BJ (cell line): ENCODE results near the gene EVX2. TPM values are rescaled to one million over a fixed set of nuclear protein-coding genes. Genes with fewer than 3 reads are reported as not detected.

ENCODE experiments used
- CTCF ChIA-PET: fragments of 350-600 bp; formaldehyde crosslinking; extraction: SDS; loops from one replicate; lab custom pipeline; 2021; ENCODE audit warnings: antibody characterized with exemption, inconsistent platforms; lab: Yijun Ruan, JAX
- POLR2A ChIA-PET: fragments of 300-600 bp; sonication (Branson Sonifier 250); formaldehyde crosslinking; extraction: SDS; loops from one replicate; lab custom pipeline; 2021; ENCODE audit warnings: antibody characterized with exemption; lab: Charles Lee
- DNase-seq: peaks from one replicate; pipeline ENCODE4 v3.0.0-alpha.2; 2011; ENCODE audit warnings: low read depth
- H3K27me3 ChIP-seq: 2 replicates; pipeline ENCODE4 v1.6.0; 2011; ENCODE audit warnings: low read length; ENCODE audit not compliant: control insufficient read depth, insufficient read depth
- H3K36me3 ChIP-seq: 2 replicates; pipeline ENCODE4 v1.5.1; 2011; ENCODE audit warnings: low read length; ENCODE audit not compliant: control insufficient read depth, insufficient read depth
- H3K4me3 ChIP-seq: 2 replicates; pipeline ENCODE4 v1.5.1; 2011; ENCODE audit warnings: low read depth, mild to moderate bottlenecking, control low read depth, low read length
- polyA plus RNA-seq: library from polyadenylated mRNA; depleted of rRNA; stranded (reverse); fragments of >200 nt; gene quantifications from 2 replicates; pipeline ENCODE4 v1.2.3, GENCODE V29; 2011
- TF ChIP-seq, protein P1 (sequence below): IDR thresholded peaks from 2 replicates; pipeline ENCODE4 v1.5.1; 2011; ENCODE audit warnings: low read depth, mild to moderate bottlenecking, control low read depth, inconsistent platforms, low read length, moderate library complexity; ENCODE audit not compliant: insufficient read depth

EVX2 gene
- polyA plus RNA-seq, 1 experiment, result not detected

- no peak for DNase-seq
- TF ChIP-seq, protein P1, sequence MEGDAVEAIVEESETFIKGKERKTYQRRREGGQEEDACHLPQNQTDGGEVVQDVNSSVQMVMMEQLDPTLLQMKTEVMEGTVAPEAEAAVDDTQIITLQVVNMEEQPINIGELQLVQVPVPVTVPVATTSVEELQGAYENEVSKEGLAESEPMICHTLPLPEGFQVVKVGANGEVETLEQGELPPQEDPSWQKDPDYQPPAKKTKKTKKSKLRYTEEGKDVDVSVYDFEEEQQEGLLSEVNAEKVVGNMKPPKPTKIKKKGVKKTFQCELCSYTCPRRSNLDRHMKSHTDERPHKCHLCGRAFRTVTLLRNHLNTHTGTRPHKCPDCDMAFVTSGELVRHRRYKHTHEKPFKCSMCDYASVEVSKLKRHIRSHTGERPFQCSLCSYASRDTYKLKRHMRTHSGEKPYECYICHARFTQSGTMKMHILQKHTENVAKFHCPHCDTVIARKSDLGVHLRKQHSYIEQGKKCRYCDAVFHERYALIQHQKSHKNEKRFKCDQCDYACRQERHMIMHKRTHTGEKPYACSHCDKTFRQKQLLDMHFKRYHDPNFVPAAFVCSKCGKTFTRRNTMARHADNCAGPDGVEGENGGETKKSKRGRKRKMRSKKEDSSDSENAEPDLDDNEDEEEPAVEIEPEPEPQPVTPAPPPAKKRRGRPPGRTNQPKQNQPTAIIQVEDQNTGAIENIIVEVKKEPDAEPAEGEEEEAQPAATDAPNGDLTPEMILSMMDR, result no peak
- H3K4me3 ChIP-seq, result no peak overlapping the region
- ChIA-PET POLR2A (no interaction called here), CTCF (interaction anchor here (0.5 to 4.9 kb wide), 14 partner anchors 7 to 720 kb away, joined by 3 to 75 read pairs (median 4); no protein-coding TSS in a partner anchor)
- H3K27me3 ChIP-seq, result peaks cover 46% of the 10 kb centered on the region
- no peaks in the 10 kb centered on the region for H3K36me3 ChIP-seq
Measured at GRCh38 chr2:176078541-176079284, 5.0 kb downstream of the EVX2 start.

- Histone ChIP-seq H3K4me3 (no peak overlapping the region), H3K36me3 (no peaks in the 10 kb centered on the region), H3K27me3 (peaks cover 28% of the 10 kb centered on the region)
- TF ChIP-seq, protein P1, result no peak
- no peak for DNase-seq
- ChIA-PET CTCF (interaction anchor here (0.7 to 1.0 kb wide), 2 partner anchors 333 to 662 kb away, joined by 3 read pairs; no protein-coding TSS in a partner anchor), POLR2A (no interaction called here)
Measured at GRCh38 chr2:176076796-176077195, 7.0 kb downstream of the EVX2 start.

DNA sequence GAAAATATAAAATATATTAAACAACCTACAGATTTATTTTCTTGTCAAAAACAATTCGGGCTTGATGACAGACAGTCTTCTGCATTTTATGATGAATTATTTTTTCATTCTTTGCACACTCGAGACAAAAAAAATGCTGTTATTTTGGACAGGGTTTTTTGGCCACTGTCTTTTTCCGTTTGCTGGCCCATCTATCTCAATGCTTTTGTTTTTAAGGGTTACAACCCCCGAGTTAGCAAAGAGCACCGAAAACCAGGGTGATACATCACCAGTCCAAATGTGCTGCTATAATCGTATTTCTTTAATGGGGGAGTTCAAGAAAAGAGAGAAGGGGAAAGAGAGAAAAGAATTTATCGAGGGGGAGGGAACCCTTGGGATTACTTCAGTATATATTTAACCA lies 7.7 kb downstream of the EVX2 start:
- CTCF ChIA-PET, result interaction anchor here (1.0 to 3.0 kb wide), 2 partner anchors 385 to 661 kb away, joined by 3 to 11 read pairs; no protein-coding TSS in a partner anchor
- H3K27me3 ChIP-seq, result peaks cover 22% of the 10 kb centered on the region
- DNase-seq, result no peak
- POLR2A ChIA-PET, result no interaction called here
- TF ChIP-seq, protein P1, result no peak
- H3K4me3 ChIP-seq, result no peak overlapping the region
- no peaks in the 10 kb centered on the region for H3K36me3 ChIP-seq

DNA sequence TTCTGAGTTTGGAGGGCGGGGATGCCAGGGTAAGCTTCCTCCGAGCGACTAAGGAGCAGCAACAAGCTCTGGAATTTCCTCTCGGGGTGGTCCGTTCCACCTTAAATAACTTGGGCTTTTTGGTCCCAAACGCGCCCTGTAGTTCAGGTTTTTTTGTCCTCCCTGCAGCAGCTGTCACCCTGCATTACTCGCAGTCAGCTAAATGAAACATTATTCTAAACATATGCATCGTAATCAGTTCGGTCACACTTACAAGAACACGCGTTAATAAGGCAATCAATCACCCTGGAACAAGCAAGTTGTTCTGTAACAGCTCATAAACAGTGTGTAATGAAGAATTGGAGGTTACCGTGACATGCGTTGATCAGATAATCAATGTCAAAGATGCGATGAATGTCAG lies 8.3 kb downstream of the EVX2 start:
- CTCF ChIA-PET, result interaction anchor here (0.9 to 3.0 kb wide), 2 partner anchors 10 to 385 kb away, joined by 3 to 11 read pairs; no protein-coding TSS in a partner anchor
- Histone ChIP-seq H3K4me3 (no peak overlapping the region), H3K36me3 (no peaks in the 10 kb centered on the region), H3K27me3 (peaks cover 18% of the 10 kb centered on the region)
- DNase-seq, result no peak
- TF ChIP-seq, protein P1, result no peak
- POLR2A ChIA-PET, result no interaction called here

DNA sequence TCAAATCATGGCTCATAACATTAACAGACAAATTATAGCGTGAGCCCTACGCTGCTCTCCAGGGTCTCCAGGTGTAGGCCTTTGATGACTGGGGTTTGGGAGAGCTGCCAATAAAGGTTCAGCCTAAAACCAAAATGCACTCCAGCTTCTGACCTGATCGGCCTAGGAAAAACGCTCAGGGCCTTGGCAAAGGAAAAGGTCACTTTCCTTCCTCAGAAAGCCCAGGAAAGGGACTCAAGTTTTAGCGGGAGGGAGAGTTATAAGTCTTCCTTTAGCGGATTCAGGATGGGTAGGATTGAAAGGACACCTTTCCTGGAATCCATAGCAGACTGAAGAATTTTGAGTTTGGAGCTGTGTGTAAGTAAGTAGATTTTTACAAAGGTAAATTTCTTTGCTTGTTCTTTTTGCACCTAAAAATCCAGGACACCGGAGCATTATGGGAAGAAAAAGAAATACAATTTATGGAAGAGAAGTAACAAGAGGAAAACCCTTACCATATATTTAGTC lies 8.8 kb downstream of the EVX2 start:
- ChIA-PET CTCF (interaction anchor here (0.9 to 3.0 kb wide), 2 partner anchors 11 to 384 kb away, joined by 3 to 11 read pairs; no protein-coding TSS in a partner anchor), POLR2A (no interaction called here)
- H3K4me3 ChIP-seq, result no peak overlapping the region
- H3K27me3 ChIP-seq, result peaks cover 18% of the 10 kb centered on the region
- TF ChIP-seq, protein P1, result no peak
- no peaks in the 10 kb centered on the region for H3K36me3 ChIP-seq
- DNase-seq, result no peak
